Small intestine (tissue), 16 donors: Measurements from ENCODE around the gene PURA. TPM values are rescaled to one million over a fixed set of nuclear protein-coding genes. Genes with fewer than 3 reads are reported as not detected.

Experiments
- DNase-seq, 2 donors: peaks; one replicate each; pipeline versions ENCODE4 v3.0.0 to v3.0.0-alpha.2; 2013
- FAIRE-seq: peaks from 2 replicates; lab custom pipeline; 2012; peaks lifted over from hg19 to GRCh38; lab: Jason Lieb, UNC
- H3K27ac ChIP-seq, 3 donors: one replicate each; pipeline ENCODE4 v1.5.1; 2013; ENCODE audit warnings: low read length in 2 of 3, mild to moderate bottlenecking in 2 of 3, control low read depth in 1 of 3, inconsistent platforms in 1 of 3, low read depth in 1 of 3, moderate library complexity in 1 of 3
- H3K27me3 ChIP-seq, 3 donors: one replicate each; pipeline ENCODE4 v1.6.1; 2013; ENCODE audit warnings: low read length in 3 of 3, inconsistent platforms in 1 of 3; ENCODE audit not compliant: control insufficient read depth in 3 of 3, insufficient read depth in 3 of 3
- H3K36me3 ChIP-seq, 3 donors: one replicate each; pipeline ENCODE4 v1.6.1; 2013; ENCODE audit warnings: low read length in 3 of 3, inconsistent platforms in 1 of 3, low read depth in 1 of 3, mild to moderate bottlenecking in 1 of 3, moderate library complexity in 1 of 3; ENCODE audit not compliant: control insufficient read depth in 3 of 3, insufficient read depth in 2 of 3
- H3K4me1 ChIP-seq, 3 donors: one replicate each; pipeline ENCODE4 v1.6.1; 2013; ENCODE audit warnings: low read length in 2 of 3, inconsistent platforms in 1 of 3, low read depth in 1 of 3, mild to moderate bottlenecking in 1 of 3, moderate library complexity in 1 of 3; ENCODE audit not compliant: control insufficient read depth in 3 of 3, insufficient read depth in 2 of 3
- H3K4me3 ChIP-seq, 3 donors: one replicate each; pipeline ENCODE4 v1.5.1; 2013; ENCODE audit warnings: low read length in 3 of 3, control low read depth in 1 of 3, inconsistent platforms in 1 of 3, low read depth in 1 of 3, mild to moderate bottlenecking in 1 of 3, moderate library complexity in 1 of 3
- H3K9me3 ChIP-seq, 2 donors: one replicate each; pipeline ENCODE4 v1.6.1; 2013; ENCODE audit warnings: low read depth in 1 of 2, low read length in 1 of 2; ENCODE audit not compliant: control insufficient read depth in 2 of 2, insufficient read depth in 1 of 2
- WGBS, 3 donors: extraction: QIAGEN DNeasy Blood & Tissue Kit; methylation state at CpG; one replicate each; pipeline ENCODE4 v1.1.7; 2013; 5-methylcytosine and 5-hydroxymethylcytosine counted together
- long read RNA-seq, 10 donors: transcript quantifications; one replicate each; lab custom pipeline, GENCODE V29; 2026
- polyA plus RNA-seq, 4 donors: library from polyadenylated mRNA; stranded (reverse) in 3 of 4; unstranded in 1 of 4; fragments of 200-250 nt in 3 of 4; fragments of 120-200 nt in 1 of 4; gene quantifications; one replicate each; pipeline versions ENCODE4 v1.2.1 to v1.2.3, GENCODE V29; 2013
- donor health status: healthy with polysubstance abuse.
- donor health status: control.
- donor health status: control.
- donor health status: Bipolar disorder and iron deficiency.
- donor health status: healthy.

Gene PURA
- 10 to 100 TPM in 1 of 4 donors, 1 to 10 TPM in 3; 4.8 to 15.8 (median 8.3) TPM for polyA plus RNA-seq
- long read RNA-seq, donor 1, full-length matches to known transcripts: 66 of 66 reads
- long read RNA-seq, donor 1, partial matches to known transcripts: 0 of 66 reads
- long read RNA-seq, donor 1, other reads (novel, unspliced or antisense): 0 of 66 reads
- long read RNA-seq, donor 2, full-length matches to known transcripts: 19 of 19 reads
- long read RNA-seq, donor 2, partial matches to known transcripts: 0 of 19 reads
- long read RNA-seq, donor 2, other reads (novel, unspliced or antisense): 0 of 19 reads
- long read RNA-seq, donor 3, full-length matches to known transcripts: 37 of 37 reads
- long read RNA-seq, donor 3, partial matches to known transcripts: 0 of 37 reads
- long read RNA-seq, donor 3, other reads (novel, unspliced or antisense): 0 of 37 reads
- long read RNA-seq, donor 4, full-length matches to known transcripts: 1 of 1 reads
- long read RNA-seq, donor 4, partial matches to known transcripts: 0 of 1 reads
- long read RNA-seq, donor 4, other reads (novel, unspliced or antisense): 0 of 1 reads
- long read RNA-seq, donor 5, full-length matches to known transcripts: 8 of 8 reads
- long read RNA-seq, donor 5, partial matches to known transcripts: 0 of 8 reads
- long read RNA-seq, donor 5, other reads (novel, unspliced or antisense): 0 of 8 reads
- long read RNA-seq, donor 6, full-length matches to known transcripts: 35 of 35 reads
- long read RNA-seq, donor 6, partial matches to known transcripts: 0 of 35 reads
- long read RNA-seq, donor 6, other reads (novel, unspliced or antisense): 0 of 35 reads
- long read RNA-seq, donor 7, full-length matches to known transcripts: 49 of 49 reads
- long read RNA-seq, donor 7, partial matches to known transcripts: 0 of 49 reads
- long read RNA-seq, donor 7, other reads (novel, unspliced or antisense): 0 of 49 reads
- long read RNA-seq, donor 8, full-length matches to known transcripts: 4 of 4 reads
- long read RNA-seq, donor 8, partial matches to known transcripts: 0 of 4 reads
- long read RNA-seq, donor 8, other reads (novel, unspliced or antisense): 0 of 4 reads
- long read RNA-seq, donor 9, full-length matches to known transcripts: 11 of 11 reads
- long read RNA-seq, donor 9, partial matches to known transcripts: 0 of 11 reads
- long read RNA-seq, donor 9, other reads (novel, unspliced or antisense): 0 of 11 reads
- long read RNA-seq, donor 10, full-length matches to known transcripts: 44 of 44 reads
- long read RNA-seq, donor 10, partial matches to known transcripts: 0 of 44 reads
- long read RNA-seq, donor 10, other reads (novel, unspliced or antisense): 0 of 44 reads

- peaks cover 3 to 21% (median 21%) of the 10 kb centered on the region in 3 donors for H3K4me1 ChIP-seq
- FAIRE-seq: no peak
These were observed at the start of gene PURA for GRCh38 chr5:140113699-140114263. PURA (plus strand) TSS chr5:140114109; CDS start chr5:140114182, 73 bp downstream.

GRCh38 chr5:140072812-140073211, 41.1 kb upstream of the PURA start:
- DNase-seq (no peak), FAIRE-seq (no peak)
- no peaks in the 10 kb centered on the region for H3K4me1 ChIP-seq
- WGBS, 3 donors: 43 to 62% (median 61%) methylated on average over 10 of the region's 10 CpGs
- H3K36me3 ChIP-seq: no peaks in the 10 kb centered on the region
- H3K9me3 ChIP-seq: no peaks in the 10 kb centered on the region
- H3K27ac ChIP-seq: no peak overlapping the region
- H3K27me3 ChIP-seq: peaks cover 0 to 12% (median 2%) of the 10 kb centered on the region in 3 donors
- H3K4me3 ChIP-seq: no peak overlapping the region

More at GRCh38 chr5:140113699-140114263, at the start of gene PURA:
- peak within 1 kb of the TSS; percentile 51 to 94 (median 90) for H3K4me3 ChIP-seq
- peaks cover 0 to 3% (median 0%) of the 10 kb centered on the region in 3 donors for H3K36me3 ChIP-seq
- peaks cover 0 to 39% (median 0%) of the 10 kb centered on the region in 3 donors for H3K27me3 ChIP-seq
- H3K9me3 ChIP-seq: no peaks in the 10 kb centered on the region
- peak within 1 kb of the TSS; percentile 92 to 96 (median 93) for H3K27ac ChIP-seq
- 0% methylated on average over 19 to 60 of the region's 60 CpGs for WGBS, 3 donors
- peak; percentile 94 to 97 for DNase-seq

DNA sequence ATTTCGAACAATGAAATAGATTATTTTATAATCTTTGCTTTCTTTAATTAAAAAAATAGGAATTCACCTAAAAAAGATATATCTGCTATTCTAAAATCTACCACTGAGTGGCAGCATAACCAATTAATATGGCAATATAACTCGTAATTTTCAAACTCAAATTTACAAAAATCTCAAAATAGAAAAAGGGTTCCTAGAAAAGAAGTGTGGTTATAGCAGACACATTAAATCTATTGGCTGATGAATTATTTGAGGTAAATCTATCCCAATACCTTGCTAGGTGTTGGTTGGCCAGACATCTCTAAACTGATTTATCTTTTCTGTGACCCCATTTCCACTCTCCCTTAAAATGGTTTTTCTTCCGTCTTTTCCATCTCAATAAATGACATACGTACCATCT, 40.6 kb upstream of the PURA start:
- Histone ChIP-seq H3K27me3 (peaks cover 0 to 12% (median 2%) of the 10 kb centered on the region in 3 donors), H3K4me3 (no peak overlapping the region), H3K9me3 (no peaks in the 10 kb centered on the region), H3K4me1 (no peaks in the 10 kb centered on the region), H3K36me3 (no peaks in the 10 kb centered on the region), H3K27ac (no peak overlapping the region)
- WGBS, 3 donors: 8 to 15% (median 10%) methylated on average over 4 of the region's 4 CpGs
- DNase-seq (peak in 1 of 2 donors; percentile 17), FAIRE-seq (peak; percentile 61)

- DNase-seq (no peak), FAIRE-seq (no peak)
- Histone ChIP-seq H3K27me3 (peaks cover 0 to 9% (median 0%) of the 10 kb centered on the region in 3 donors), H3K4me1 (no peaks in the 10 kb centered on the region), H3K27ac (no peak overlapping the region), H3K9me3 (no peaks in the 10 kb centered on the region), H3K4me3 (no peak overlapping the region), H3K36me3 (no peaks in the 10 kb centered on the region)
- WGBS, 3 donors: 27 to 42% (median 30%) methylated on average over 2 of the region's 2 CpGs
These were observed 38.5 kb upstream of the PURA start for GRCh38 chr5:140075371-140075770.

GRCh38 chr5:140076142-140076541, 37.8 kb upstream of the PURA start:
- no peaks in the 10 kb centered on the region for H3K36me3 ChIP-seq
- FAIRE-seq (no peak), DNase-seq (no peak)
- no peak overlapping the region for H3K27ac ChIP-seq
- 85 to 100% (median 92%) methylated on average over 1 of the region's 1 CpG for WGBS, 3 donors
- H3K9me3 ChIP-seq: no peaks in the 10 kb centered on the region
- no peaks in the 10 kb centered on the region for H3K4me1 ChIP-seq
- peaks cover 0 to 9% (median 0%) of the 10 kb centered on the region in 3 donors for H3K27me3 ChIP-seq
- H3K4me3 ChIP-seq: no peak overlapping the region

- DNase-seq (no peak), FAIRE-seq (no peak)
- no peaks in the 10 kb centered on the region for H3K36me3 ChIP-seq
- peaks cover 0 to 6% (median 0%) of the 10 kb centered on the region in 3 donors for H3K27me3 ChIP-seq
- H3K4me1 ChIP-seq: no peaks in the 10 kb centered on the region
- H3K27ac ChIP-seq: no peak overlapping the region
- WGBS, 3 donors: 60 to 70% (median 63%) methylated on average over 2 of the region's 2 CpGs
- H3K9me3 ChIP-seq: no peaks in the 10 kb centered on the region
- no peak overlapping the region for H3K4me3 ChIP-seq
These were observed 37.1 kb upstream of the PURA start for GRCh38 chr5:140076788-140077187.

DNA sequence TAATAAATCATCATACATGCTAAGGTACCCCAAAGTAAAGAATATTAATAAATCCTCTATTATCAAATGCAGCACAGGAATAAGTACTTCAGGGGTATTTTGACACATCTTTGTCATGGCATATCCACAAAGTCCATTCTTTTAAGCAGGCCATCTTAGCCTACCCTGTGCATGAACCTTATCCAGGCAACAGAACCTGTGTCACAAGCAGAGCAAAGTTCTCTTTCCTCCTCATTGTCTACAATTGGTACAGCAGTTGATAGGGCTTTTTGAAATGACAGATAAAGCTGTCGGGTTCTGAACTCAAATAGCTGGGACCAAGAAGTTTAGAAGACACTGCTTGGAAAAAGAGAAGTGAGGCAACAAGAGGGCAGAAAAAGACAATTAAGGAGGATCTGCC, 30.8 kb upstream of the PURA start:
- 17 to 55% (median 54%) methylated on average over 1 of the region's 1 CpG for WGBS, 3 donors
- no peaks in the 10 kb centered on the region for H3K4me1 ChIP-seq

More for the DNA sequence above, 30.8 kb upstream of the PURA start:
- Histone ChIP-seq H3K9me3 (no peaks in the 10 kb centered on the region), H3K4me3 (no peak overlapping the region), H3K27me3 (peaks cover 0 to 3% (median 0%) of the 10 kb centered on the region in 3 donors), H3K27ac (no peak overlapping the region), H3K36me3 (no peaks in the 10 kb centered on the region)
- DNase-seq (peak; percentile 13 to 42), FAIRE-seq (no peak)
